Choroid plexus epithelial cell (primary cell): ENCODE data around the gene CDH4.

Source experiments
- DNase-seq: peaks from one replicate; pipeline ENCODE4 v3.0.0-alpha.2; 2010; ENCODE audit warnings: low read depth
- H3K4me3 ChIP-seq: 2 replicates; pipeline ENCODE4 v1.5.1; 2011; ENCODE audit warnings: low read depth, mild to moderate bottlenecking, control low read depth, low read length, moderate library complexity
- TF ChIP-seq, protein P1 (sequence below): conservative IDR thresholded peaks from 2 replicates; pipeline ENCODE4 v1.5.1; 2011; ENCODE audit warnings: low read depth, mild to moderate bottlenecking, control low read depth, inconsistent platforms, low read length, moderate library complexity

CDH4 gene

DNA sequence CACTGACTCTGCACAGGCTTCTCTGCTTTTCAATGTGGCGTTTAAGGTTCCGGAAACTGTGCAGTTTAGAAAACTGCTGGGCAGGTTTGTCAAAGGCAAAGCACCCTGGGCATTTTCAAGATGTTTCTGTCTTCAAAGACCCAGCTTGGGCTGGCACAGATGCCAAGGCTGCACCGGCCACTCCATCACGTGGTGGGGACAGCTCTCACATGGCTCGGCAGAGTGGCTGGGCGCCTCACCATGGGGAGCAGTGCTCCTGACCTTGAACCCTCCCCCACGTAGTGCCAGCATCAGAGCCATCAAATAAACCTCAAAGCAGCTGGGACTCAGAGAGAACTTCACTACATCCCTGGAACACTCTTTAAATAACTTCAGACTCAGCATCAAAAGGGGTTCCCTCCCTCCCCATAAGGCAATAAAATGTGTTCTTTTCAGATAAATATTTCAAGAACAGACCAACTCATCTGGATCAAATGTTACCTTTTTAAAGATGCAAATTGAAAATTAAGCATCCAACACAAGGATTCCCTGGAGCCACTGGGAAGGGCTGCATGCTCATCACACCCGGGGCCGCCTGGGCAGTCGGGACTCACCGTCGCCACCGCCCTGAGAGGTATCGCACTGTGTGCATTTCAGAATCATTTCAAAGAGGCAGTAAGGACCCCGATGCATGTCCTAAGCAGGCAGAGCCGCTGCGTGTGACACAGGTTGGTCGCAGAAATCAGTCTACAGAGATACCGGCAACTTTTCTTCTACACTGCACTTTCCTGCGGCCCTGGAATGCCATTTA, 157.1 kb downstream of the CDH4 start:
- TF ChIP-seq, protein P1, sequence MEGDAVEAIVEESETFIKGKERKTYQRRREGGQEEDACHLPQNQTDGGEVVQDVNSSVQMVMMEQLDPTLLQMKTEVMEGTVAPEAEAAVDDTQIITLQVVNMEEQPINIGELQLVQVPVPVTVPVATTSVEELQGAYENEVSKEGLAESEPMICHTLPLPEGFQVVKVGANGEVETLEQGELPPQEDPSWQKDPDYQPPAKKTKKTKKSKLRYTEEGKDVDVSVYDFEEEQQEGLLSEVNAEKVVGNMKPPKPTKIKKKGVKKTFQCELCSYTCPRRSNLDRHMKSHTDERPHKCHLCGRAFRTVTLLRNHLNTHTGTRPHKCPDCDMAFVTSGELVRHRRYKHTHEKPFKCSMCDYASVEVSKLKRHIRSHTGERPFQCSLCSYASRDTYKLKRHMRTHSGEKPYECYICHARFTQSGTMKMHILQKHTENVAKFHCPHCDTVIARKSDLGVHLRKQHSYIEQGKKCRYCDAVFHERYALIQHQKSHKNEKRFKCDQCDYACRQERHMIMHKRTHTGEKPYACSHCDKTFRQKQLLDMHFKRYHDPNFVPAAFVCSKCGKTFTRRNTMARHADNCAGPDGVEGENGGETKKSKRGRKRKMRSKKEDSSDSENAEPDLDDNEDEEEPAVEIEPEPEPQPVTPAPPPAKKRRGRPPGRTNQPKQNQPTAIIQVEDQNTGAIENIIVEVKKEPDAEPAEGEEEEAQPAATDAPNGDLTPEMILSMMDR = no peak
- no peak for DNase-seq
- H3K4me3 ChIP-seq = no peak overlapping the region

GRCh38 chr20:61411743-61412142, 159.7 kb downstream of the CDH4 start:
- TF ChIP-seq, protein P1 = no peak
- DNase-seq = no peak
- no peak overlapping the region for H3K4me3 ChIP-seq

DNA sequence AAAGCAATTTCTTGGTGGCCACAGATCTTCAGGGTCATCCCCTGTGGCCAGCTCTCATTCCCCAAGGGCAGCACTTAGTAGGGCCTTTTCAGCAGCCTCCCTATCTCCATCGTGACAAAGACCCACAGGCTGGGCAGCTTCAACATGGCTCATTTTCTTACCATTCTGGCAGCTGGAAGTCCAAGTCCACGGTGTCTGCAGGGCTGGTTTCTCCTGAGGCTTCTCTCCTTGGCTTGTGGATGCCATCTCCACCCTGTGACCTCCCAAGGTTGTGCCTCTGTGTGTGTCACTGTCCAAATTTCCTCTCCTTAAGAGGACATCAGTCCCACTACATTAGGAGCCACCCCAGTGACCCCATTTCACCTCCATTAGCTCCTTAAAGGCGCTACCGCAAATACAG, 161.7 kb downstream of the CDH4 start:
- DNase-seq = no peak
- TF ChIP-seq, protein P1 = no peak
- H3K4me3 ChIP-seq = no peak overlapping the region

- TF ChIP-seq, protein P1 = no peak
- no peak for DNase-seq
- no peak overlapping the region for H3K4me3 ChIP-seq
Measured at GRCh38 chr20:61414455-61414991, 162.5 kb downstream of the CDH4 start.

DNA sequence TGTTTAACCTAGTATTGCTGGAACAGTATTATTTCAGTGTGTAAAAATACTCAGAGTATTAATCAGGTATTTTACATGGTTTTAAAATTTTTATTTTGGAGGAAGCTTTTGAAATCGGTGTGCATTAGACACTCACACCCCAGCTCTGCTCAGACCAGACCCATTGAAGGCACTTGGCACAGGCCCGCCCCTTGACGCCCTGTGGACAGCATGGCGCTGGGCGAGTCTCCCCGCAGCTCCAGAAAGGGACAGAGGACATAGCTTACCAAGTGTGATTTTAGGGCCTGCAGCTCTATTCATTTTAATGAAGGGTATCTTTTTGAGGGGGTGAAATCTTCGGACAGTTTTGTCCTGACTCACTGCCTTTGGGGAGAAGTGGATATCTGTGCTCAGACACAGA, 164.5 kb downstream of the CDH4 start:
- no peak overlapping the region for H3K4me3 ChIP-seq
- TF ChIP-seq, protein P1 = no peak
- no peak for DNase-seq

DNA sequence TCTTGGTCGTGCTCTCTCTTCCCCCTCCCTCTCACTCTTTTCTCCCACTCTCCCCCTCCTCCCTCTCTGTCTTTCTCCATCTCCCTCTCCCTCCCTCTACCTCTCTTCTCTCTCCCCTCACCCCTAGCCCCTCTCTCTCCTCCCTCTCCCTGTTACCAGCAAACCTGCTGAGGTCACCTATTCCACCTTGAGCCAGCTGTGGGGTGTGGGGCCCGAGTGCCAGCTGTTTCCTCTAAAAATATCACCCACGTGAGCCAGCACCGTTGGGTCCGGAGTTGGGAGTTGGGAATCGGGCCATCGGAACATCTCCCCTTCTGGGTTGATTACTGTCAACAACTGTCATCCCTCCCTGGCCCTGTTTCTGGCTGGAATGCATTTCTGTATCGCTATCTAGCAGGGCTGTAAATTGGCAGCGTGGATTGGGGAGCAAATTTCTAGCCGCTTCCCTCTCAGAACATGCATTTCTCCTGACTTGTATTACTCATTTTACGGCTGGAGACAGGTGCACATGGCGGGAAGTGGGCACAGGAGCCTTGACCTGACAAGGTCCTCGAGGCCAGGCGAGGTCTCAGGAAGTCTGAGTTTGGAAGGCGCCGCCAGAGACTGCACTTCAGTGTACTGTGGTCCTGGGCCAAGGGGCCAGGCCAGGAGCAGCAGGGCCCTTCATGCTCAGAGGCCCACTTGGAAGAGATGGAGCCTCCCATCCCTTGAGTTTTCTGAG, 165.3 kb downstream of the CDH4 start:
- no peak overlapping the region for H3K4me3 ChIP-seq
- TF ChIP-seq, protein P1 = no peak
- DNase-seq = no peak
